Fibroblast of mammary gland (primary cell): ENCODE data around the gene RAF1.
A peak's percentile ranks its signal among the peaks of the same experiment; 100 is the strongest.
"Not testable (repeated sequence)": the region's sequence is repeated elsewhere in the genome, so short reads cannot be mapped to it uniquely, and the experiment has no call there.

ENCODE experiments used
- DNase-seq: peaks from one replicate; pipeline ENCODE4 v3.0.0-alpha.2; 2010; ENCODE audit warnings: low read depth
- H3K4me3 ChIP-seq: 2 replicates; pipeline ENCODE4 v1.5.1; 2011; ENCODE audit warnings: low read depth, mild to moderate bottlenecking, low read length, moderate library complexity; ENCODE audit not compliant: control insufficient read depth
- CTCF ChIP-seq: conservative IDR thresholded peaks from 2 replicates; pipeline ENCODE4 v1.5.1; 2011; ENCODE audit warnings: low read depth, low read length, inconsistent platforms; ENCODE audit not compliant: control insufficient read depth, insufficient read depth

Gene RAF1

GRCh38 chr3:12679468-12679867 is 15.6 kb upstream of the RAF1 start:
- DNase-seq, result peak; percentile 56

GRCh38 chr3:12677616-12678015 is 13.7 kb upstream of the RAF1 start:
- no peak overlapping the region for H3K4me3 ChIP-seq
- DNase-seq, result no peak
- no peak for TF ChIP-seq CTCF

More at GRCh38 chr3:12679468-12679867, 15.6 kb upstream of the RAF1 start:
- TF ChIP-seq CTCF, result no peak
- H3K4me3 ChIP-seq, result no peak overlapping the region

GRCh38 chr3:12675115-12675810 is 11.3 kb upstream of the RAF1 start:
- TF ChIP-seq CTCF, result no peak
- H3K4me3 ChIP-seq, result no peak overlapping the region
- no peak for DNase-seq

GRCh38 chr3:12673956-12674736 is 10.2 kb upstream of the RAF1 start:
- not testable (repeated sequence) for H3K4me3 ChIP-seq, DNase-seq

- no peak for DNase-seq
- no peak for TF ChIP-seq CTCF
- H3K4me3 ChIP-seq, result no peak overlapping the region
Measured at GRCh38 chr3:12671120-12671450, 7.2 kb upstream of the RAF1 start.

- no peak overlapping the region for H3K4me3 ChIP-seq
- DNase-seq, result no peak
- TF ChIP-seq CTCF, result no peak
Measured at GRCh38 chr3:12670365-12671119, 6.6 kb upstream of the RAF1 start.
